A549 (cell line): ENCODE measurements around the gene PAK1. TPM values are rescaled to one million over a fixed set of nuclear protein-coding genes. Genes with fewer than 3 reads are reported as not detected.

Experiments used
- ATAC-seq, 2 experiments: fragments of 200-7000 bp in 1 of 2; fragments of >200 bp in 1 of 2; cut with Nextera tagmentation in 1 of 2; cut with Tn5 transposase in 1 of 2; 3 replicates each; pipeline versions ENCODE4 v1.8.0 to v1.9.1; 2018 to 2020; ENCODE audit warnings: mild to moderate bottlenecking in 1 of 2, moderate library complexity in 1 of 2
- CTCF ChIA-PET: fragments of 300-600 bp; sonication (Branson Sonifier 250); formaldehyde crosslinking; extraction: SDS; loops from one replicate; lab custom pipeline; 2021; ENCODE audit warnings: antibody characterized with exemption, inconsistent platforms; lab: Yijun Ruan, JAX
- POLR2A ChIA-PET: fragments of 350-600 bp; formaldehyde crosslinking; extraction: SDS; loops from one replicate; lab custom pipeline; 2021; ENCODE audit warnings: antibody characterized with exemption, inconsistent platforms; lab: Yijun Ruan, JAX
- DNase-seq, 2 experiments: peaks; one replicate each; pipeline versions ENCODE4 v3.0.0 to v3.0.0-alpha.2; 2011 to 2016; ENCODE audit warnings: low read depth in 1 of 2, low spot score in 1 of 2
- FAIRE-seq: peaks from 2 replicates; lab custom pipeline; 2011; peaks lifted over from hg19 to GRCh38; lab: Jason Lieb, UNC
- H3K27ac ChIP-seq, 2 experiments: fragments of >200 bp; sonication (Bioruptor Twin); formaldehyde crosslinking; 3 replicates each; pipeline ENCODE4 v1.5.1; 2016 to 2017
- H3K4me1 ChIP-seq: fragments of >200 bp; sonication (Bioruptor Twin); formaldehyde crosslinking; 3 replicates; pipeline ENCODE4 v1.6.1; 2016
- H3K4me2 ChIP-seq: fragments of >200 bp; sonication (Bioruptor Twin); formaldehyde crosslinking; 3 replicates; pipeline ENCODE4 v1.6.1; 2016
- H3K4me3 ChIP-seq: fragments of >200 bp; sonication (Bioruptor Twin); formaldehyde crosslinking; 3 replicates; pipeline ENCODE4 v1.5.1; 2016
- H3K9me3 ChIP-seq: fragments of >200 bp; sonication (Bioruptor Twin); formaldehyde crosslinking; 3 replicates; pipeline ENCODE4 v1.6.1; 2016
- CBX2 ChIP-seq: fragments of 200-600 bp; sonication (generic); IDR thresholded peaks from 2 replicates; pipeline ENCODE4 v1.6.1; 2016; ENCODE audit warnings: low read depth, mild to moderate bottlenecking, borderline replicate concordance
- CBX8 ChIP-seq: fragments of 200-600 bp; sonication (generic); IDR thresholded peaks from 2 replicates; pipeline ENCODE4 v1.6.1; 2016
- EHMT2 ChIP-seq: fragments of 200-600 bp; sonication (generic); IDR thresholded peaks from 2 replicates; pipeline ENCODE4 v1.6.1; 2016; ENCODE audit warnings: antibody characterized with exemption, low read depth, mild to moderate bottlenecking, moderate library complexity
- ESRRA ChIP-seq: fragments of 150-350 bp; IDR thresholded peaks from 2 replicates; pipeline ENCODE4 v1.6.1; 2014; ENCODE audit warnings: mild to moderate bottlenecking, low read length, borderline replicate concordance
- FOSB ChIP-seq: fragments of 250-450 bp; sonication (Bioruptor Pico); IDR thresholded peaks from 2 replicates; pipeline ENCODE4 v1.5.0; 2020; ENCODE audit warnings: mild to moderate bottlenecking, moderate library complexity
- FOSL2 ChIP-seq, 2 experiments: fragments of 450-650 bp in 1 of 2; fragments of >200 bp in 1 of 2; sonication (Bioruptor Twin) in 1 of 2; formaldehyde crosslinking; IDR thresholded peaks; 2 replicates each; pipeline versions ENCODE4 v1.5.0 to v1.6.1; 2016 to 2020; ENCODE audit warnings: mild to moderate bottlenecking in 1 of 2, moderate library complexity in 1 of 2
- GATA3 ChIP-seq: IDR thresholded peaks from 2 replicates; pipeline ENCODE4 v1.6.1; 2012; ENCODE audit warnings: borderline replicate concordance
- HOXA7 ChIP-seq: fragments of 250-450 bp; sonication (Bioruptor Pico); IDR thresholded peaks from 2 replicates; pipeline ENCODE4 v1.5.0; 2020; ENCODE audit warnings: mild to moderate bottlenecking, moderate library complexity
- HOXB13 ChIP-seq: fragments of 250-450 bp; sonication (Bioruptor Pico); IDR thresholded peaks from 2 replicates; pipeline ENCODE4 v1.5.0; 2020; ENCODE audit warnings: low read depth, mild to moderate bottlenecking, moderate library complexity
- MAZ ChIP-seq: fragments of 150-350 bp; IDR thresholded peaks from 2 replicates; pipeline ENCODE4 v1.6.1; 2014; ENCODE audit warnings: antibody characterized with exemption, low read depth, low read length, borderline replicate concordance
- NPAS2 ChIP-seq: fragments of 250-450 bp; sonication (Bioruptor Pico); IDR thresholded peaks from 2 replicates; pipeline ENCODE4 v1.8.0; 2022; ENCODE audit warnings: mild to moderate bottlenecking, moderate library complexity, borderline replicate concordance
- POLR2A ChIP-seq: IDR thresholded peaks from 2 replicates; pipeline ENCODE4 v1.6.1; 2012; ENCODE audit warnings: mild to moderate bottlenecking, low read length
- POLR2AphosphoS2 ChIP-seq: conservative IDR thresholded peaks from 2 replicates; pipeline ENCODE4 v1.6.1; 2012; ENCODE audit warnings: low read length, improper control_type of control experiment, inconsistent platforms
- RAD21 ChIP-seq, 2 experiments: fragments of >200 bp in 1 of 2; sonication (Bioruptor Twin) in 1 of 2; formaldehyde crosslinking in 1 of 2; IDR thresholded peaks in 1 of 2; conservative IDR thresholded peaks in 1 of 2; 2 replicates in 1 of 2; 3 replicates in 1 of 2; pipeline ENCODE4 v1.6.1; 2012 to 2018; ENCODE audit warnings: inconsistent platforms in 1 of 2
- RFX5 ChIP-seq: fragments of 450-650 bp; IDR thresholded peaks from 2 replicates; pipeline ENCODE4 v1.7.1; 2014; ENCODE audit warnings: antibody characterized with exemption, mild to moderate bottlenecking, moderate library complexity
- RNF2 ChIP-seq: fragments of 200-600 bp; sonication (generic); IDR thresholded peaks from 2 replicates; pipeline ENCODE4 v1.6.1; 2016; ENCODE audit warnings: low read depth, mild to moderate bottlenecking, antibody characterized with exemption, moderate library complexity, borderline replicate concordance
- SMC3 ChIP-seq: fragments of >200 bp; sonication (Bioruptor Twin); formaldehyde crosslinking; IDR thresholded peaks from 3 replicates; pipeline ENCODE4 v1.6.1; 2018; ENCODE audit warnings: inconsistent platforms
- SREBF2 ChIP-seq: fragments of 450-650 bp; IDR thresholded peaks from 2 replicates; pipeline ENCODE4 v1.6.1; 2014; ENCODE audit warnings: mild to moderate bottlenecking, moderate library complexity
- TFCP2L1 ChIP-seq: fragments of 250-450 bp; sonication (Bioruptor Pico); IDR thresholded peaks from 2 replicates; pipeline ENCODE4 v1.5.0; 2021; ENCODE audit warnings: mild to moderate bottlenecking
- ZFP36 ChIP-seq: fragments of 450-650 bp; IDR thresholded peaks from 2 replicates; pipeline ENCODE4 v1.6.1; 2014; ENCODE audit warnings: borderline replicate concordance; ENCODE audit not compliant: partially characterized antibody
- ZNF302 ChIP-seq: fragments of 250-450 bp; sonication (Bioruptor Pico); IDR thresholded peaks from 2 replicates; pipeline ENCODE4 v1.9.0; 2021; ENCODE audit warnings: inconsistent platforms, mild to moderate bottlenecking, moderate library complexity
- ZSCAN20 ChIP-seq: fragments of 250-450 bp; sonication (Bioruptor Pico); IDR thresholded peaks from 2 replicates; pipeline ENCODE4 v1.8.0; 2022; ENCODE audit warnings: mild to moderate bottlenecking, moderate library complexity
- WGBS: methylation state at CpG from one replicate; pipeline ENCODE4 v1.1.6; 2017; ENCODE audit errors: missing lambda C conversion rate; 5-methylcytosine and 5-hydroxymethylcytosine counted together
- polyA plus RNA-seq, 4 experiments: library from polyadenylated mRNA; depleted of rRNA in 3 of 4; stranded (reverse); fragments of >200 nt; fragmentation: RNase III in 1 of 4; extraction: RNeasy Plus Mini Kit Qiagen cat#74134 plus additional on column Dnase treatment in 1 of 4; gene quantifications; 2 replicates in 3 of 4; 3 replicates in 1 of 4; pipeline ENCODE4 v1.2.3, GENCODE V29; 2011 to 2017
- TF ChIP-seq, protein P1 (sequence below): fragments of 150-350 bp; IDR thresholded peaks from 2 replicates; pipeline ENCODE4 v1.6.1; 2014; ENCODE audit warnings: low read depth, mild to moderate bottlenecking, low read length
- TF ChIP-seq, protein P2 (sequence below): fragments of 250-450 bp; sonication (Bioruptor Pico); IDR thresholded peaks from 2 replicates; pipeline ENCODE4 v1.5.0; 2020; ENCODE audit warnings: low read depth, mild to moderate bottlenecking, moderate library complexity
- TF ChIP-seq, protein P3 (sequence below): fragments of 250-450 bp; sonication (Bioruptor Pico); IDR thresholded peaks from 2 replicates; pipeline ENCODE4 v1.5.0; 2021; ENCODE audit warnings: mild to moderate bottlenecking, moderate library complexity, borderline replicate concordance
- TF ChIP-seq, protein P4 (sequence below): fragments of >200 bp; sonication (Bioruptor Twin); formaldehyde crosslinking; IDR thresholded peaks from 2 replicates; pipeline ENCODE4 v1.6.1; 2016

PAK1 gene
- polyA plus RNA-seq, 2 of the 4 experiments (the other 2 are of a cell fraction): 20.6 to 60.7 TPM

DNA sequence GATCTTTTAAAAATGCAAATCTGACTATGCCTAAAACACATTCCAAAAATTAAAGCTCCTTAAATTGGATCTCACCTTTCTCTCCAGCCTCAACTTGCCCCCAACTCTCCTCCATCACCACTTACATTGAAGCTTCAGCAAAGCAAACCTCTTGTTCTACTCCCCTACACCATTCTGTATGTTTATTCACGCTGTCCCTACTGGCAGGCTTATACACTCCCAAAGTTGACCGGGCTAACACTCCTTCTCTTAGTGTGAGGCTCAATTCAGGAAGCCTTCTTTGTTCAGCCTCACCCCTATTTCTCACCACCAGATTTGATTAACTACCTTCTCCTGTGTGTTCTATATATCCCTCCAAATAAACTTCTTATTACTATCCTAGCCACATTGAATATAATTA, 170.6 kb downstream of the PAK1 start:
- Histone ChIP-seq H3K4me3 (no peak overlapping the region), H3K9me3 (no peaks in the 10 kb centered on the region), H3K4me1 (peaks cover 21% of the 10 kb centered on the region), H3K4me2 (no peak overlapping the region), H3K27ac (no peak overlapping the region)
- ChIA-PET CTCF (no interaction called here), POLR2A (no interaction called here)
- TF ChIP-seq POLR2AphosphoS2 (no peak), NPAS2 (CRISPR knock-in tag) (no peak), SMC3 (no peak), TFCP2L1 (CRISPR knock-in tag) (no peak), GATA3 (no peak), CBX8 (no peak), SREBF2 (no peak), HOXB13 (CRISPR knock-in tag) (no peak)
- TF ChIP-seq, protein P1, sequence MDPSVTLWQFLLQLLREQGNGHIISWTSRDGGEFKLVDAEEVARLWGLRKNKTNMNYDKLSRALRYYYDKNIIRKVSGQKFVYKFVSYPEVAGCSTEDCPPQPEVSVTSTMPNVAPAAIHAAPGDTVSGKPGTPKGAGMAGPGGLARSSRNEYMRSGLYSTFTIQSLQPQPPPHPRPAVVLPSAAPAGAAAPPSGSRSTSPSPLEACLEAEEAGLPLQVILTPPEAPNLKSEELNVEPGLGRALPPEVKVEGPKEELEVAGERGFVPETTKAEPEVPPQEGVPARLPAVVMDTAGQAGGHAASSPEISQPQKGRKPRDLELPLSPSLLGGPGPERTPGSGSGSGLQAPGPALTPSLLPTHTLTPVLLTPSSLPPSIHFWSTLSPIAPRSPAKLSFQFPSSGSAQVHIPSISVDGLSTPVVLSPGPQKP: no peak
- TF ChIP-seq, protein P2, sequence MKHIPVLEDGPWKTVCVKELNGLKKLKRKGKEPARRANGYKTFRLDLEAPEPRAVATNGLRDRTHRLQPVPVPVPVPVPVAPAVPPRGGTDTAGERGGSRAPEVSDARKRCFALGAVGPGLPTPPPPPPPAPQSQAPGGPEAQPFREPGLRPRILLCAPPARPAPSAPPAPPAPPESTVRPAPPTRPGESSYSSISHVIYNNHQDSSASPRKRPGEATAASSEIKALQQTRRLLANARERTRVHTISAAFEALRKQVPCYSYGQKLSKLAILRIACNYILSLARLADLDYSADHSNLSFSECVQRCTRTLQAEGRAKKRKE (CRISPR knock-in tag): no peak
- TF ChIP-seq, protein P3, sequence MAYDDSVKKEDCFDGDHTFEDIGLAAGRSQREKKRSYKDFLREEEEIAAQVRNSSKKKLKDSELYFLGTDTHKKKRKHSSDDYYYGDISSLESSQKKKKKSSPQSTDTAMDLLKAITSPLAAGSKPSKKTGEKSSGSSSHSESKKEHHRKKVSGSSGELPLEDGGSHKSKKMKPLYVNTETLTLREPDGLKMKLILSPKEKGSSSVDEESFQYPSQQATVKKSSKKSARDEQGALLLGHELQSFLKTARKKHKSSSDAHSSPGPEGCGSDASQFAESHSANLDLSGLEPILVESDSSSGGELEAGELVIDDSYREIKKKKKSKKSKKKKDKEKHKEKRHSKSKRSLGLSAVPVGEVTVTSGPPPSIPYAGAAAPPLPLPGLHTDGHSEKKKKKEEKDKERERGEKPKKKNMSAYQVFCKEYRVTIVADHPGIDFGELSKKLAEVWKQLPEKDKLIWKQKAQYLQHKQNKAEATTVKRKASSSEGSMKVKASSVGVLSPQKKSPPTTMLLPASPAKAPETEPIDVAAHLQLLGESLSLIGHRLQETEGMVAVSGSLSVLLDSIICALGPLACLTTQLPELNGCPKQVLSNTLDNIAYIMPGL: no peak
- ATAC-seq (peak in 1 of 2 experiments; percentile 44; a peak in 1 of 6 replicates), DNase-seq (no peak), FAIRE-seq (no peak)
- 84% methylated on average over 2 of the region's 2 CpGs for WGBS

DNA sequence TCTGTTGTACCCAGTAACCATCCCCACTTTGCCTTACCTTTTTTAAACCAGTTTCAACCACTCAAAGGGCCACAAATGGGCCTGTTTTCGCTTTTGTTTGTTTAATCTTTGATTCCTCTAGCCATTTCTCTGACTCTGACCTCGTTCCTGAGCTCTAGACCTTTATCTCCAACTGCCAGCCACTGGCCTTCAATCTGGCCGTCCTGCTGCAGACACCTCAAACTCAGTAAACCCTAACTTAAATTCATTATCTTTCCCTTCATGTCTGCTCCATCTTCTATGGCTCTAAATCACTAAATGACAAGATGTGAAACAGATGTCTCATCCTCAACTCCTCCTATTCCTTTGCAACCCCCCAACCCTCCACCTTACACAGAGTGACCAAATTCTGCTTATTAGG, 171.1 kb downstream of the PAK1 start:
- ChIA-PET CTCF (no interaction called here), POLR2A (no interaction called here)
- peaks cover 21% of the 10 kb centered on the region for H3K4me1 ChIP-seq
- no peak overlapping the region for H3K4me2 ChIP-seq
- no peak overlapping the region for H3K27ac ChIP-seq
- ATAC-seq: no peak
- no peaks in the 10 kb centered on the region for H3K9me3 ChIP-seq
- no peak for DNase-seq
- 64% methylated on average over 3 of the region's 3 CpGs for WGBS
- no peak for FAIRE-seq
- H3K4me3 ChIP-seq: no peak overlapping the region
- TF ChIP-seq ZNF302 (CRISPR knock-in tag) (no peak), RAD21 (conservative IDR thresholded peaks at IDR 0.05 in 1 of 2, IDR thresholded peaks at IDR 0.05 in 1 of 2) (no peak)

DNA sequence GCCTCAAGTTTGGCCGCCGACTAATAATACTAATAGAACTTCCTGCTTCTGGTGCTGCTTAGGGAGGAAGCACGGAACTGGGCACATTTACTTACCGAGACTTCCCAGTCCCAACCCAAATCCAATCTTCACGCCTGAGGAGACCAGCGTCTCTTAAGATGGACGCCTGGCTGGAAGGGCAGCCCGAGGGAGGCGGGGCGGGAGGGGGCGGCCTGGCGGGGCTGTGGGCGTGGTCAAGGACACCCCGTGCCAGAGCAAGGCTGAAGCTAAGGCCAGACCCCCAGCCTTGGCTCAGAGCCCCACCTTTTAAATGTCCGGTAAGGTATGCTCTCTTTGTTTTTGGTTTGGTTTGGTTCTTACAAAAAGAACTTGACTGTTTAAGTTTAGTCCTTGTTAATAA, 172.4 kb downstream of the PAK1 start, which contains the start of gene GDPD4:
GDPD4 (minus strand) TSS at position 177 of the 400 bp plus-strand sequence. CDS start 16,549 bp downstream, outside the sequence.
- H3K4me2 ChIP-seq: peak within 1 kb of the TSS; percentile 25; the same call in 2 of the 3 replicates
- no peaks in the 10 kb centered on the region for H3K9me3 ChIP-seq
- FAIRE-seq (no peak), ATAC-seq (no peak), DNase-seq (no peak)
- TF ChIP-seq EHMT2 (no peak), CBX2 (no peak), FOSB (CRISPR knock-in tag) (no peak), NPAS2 (CRISPR knock-in tag) (no peak), ZNF302 (CRISPR knock-in tag) (no peak), ZFP36 (no peak), FOSL2 (IDR thresholded peaks at IDR 0.05) (no peak), FOSL2 (CRISPR knock-in tag; IDR thresholded peaks at IDR 0.05) (no peak), POLR2A (no peak), ZSCAN20 (CRISPR knock-in tag) (no peak), RFX5 (no peak), HOXA7 (no peak), RNF2 (no peak), MAZ (no peak), ESRRA (no peak)
- TF ChIP-seq, protein P4, sequence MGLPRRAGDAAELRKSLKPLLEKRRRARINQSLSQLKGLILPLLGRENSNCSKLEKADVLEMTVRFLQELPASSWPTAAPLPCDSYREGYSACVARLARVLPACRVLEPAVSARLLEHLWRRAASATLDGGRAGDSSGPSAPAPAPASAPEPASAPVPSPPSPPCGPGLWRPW: no peak
- CTCF ChIA-PET: no interaction called here
- POLR2A ChIA-PET: no interaction called here
- peak within 1 kb of the TSS in 1 of 2 experiments; percentile 3; a peak in 1 of 6 replicates for H3K27ac ChIP-seq
- 93% methylated on average over 15 of the region's 15 CpGs for WGBS
- H3K4me1 ChIP-seq: peaks cover 21% of the 10 kb centered on the region
- H3K4me3 ChIP-seq: no peak within 1 kb of the TSS
